Activated CD4-positive, alpha-beta T cell treated with anti-CD3 and anti-CD28 coated beads for 4 hours (primary cell): Measurements from ENCODE around the gene CHMP4B.

Source experiments
- DNase-seq, 2 donors: peaks; one replicate each; pipeline ENCODE4 v3.0.0-alpha.2; 2020

The CHMP4B gene

DNA sequence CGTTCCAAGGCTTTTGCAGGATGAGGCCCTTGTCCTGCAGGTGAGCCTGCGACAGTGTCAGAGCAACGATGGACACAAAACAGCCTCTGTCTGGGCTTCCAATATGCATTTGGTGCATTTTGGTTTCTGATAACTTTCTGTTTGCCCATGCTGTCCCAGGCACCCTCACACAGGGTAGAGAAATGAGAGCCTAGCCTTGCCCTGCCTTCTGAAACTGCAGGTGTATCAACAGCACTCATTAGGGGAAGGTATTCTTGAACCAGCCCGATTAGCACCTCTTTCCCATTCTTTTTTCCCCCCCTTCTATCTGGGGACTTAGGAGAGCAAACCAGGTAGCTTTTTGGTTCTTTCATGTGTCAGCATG lies 30.3 kb downstream of the CHMP4B start:
- DNase-seq: no peak

DNA sequence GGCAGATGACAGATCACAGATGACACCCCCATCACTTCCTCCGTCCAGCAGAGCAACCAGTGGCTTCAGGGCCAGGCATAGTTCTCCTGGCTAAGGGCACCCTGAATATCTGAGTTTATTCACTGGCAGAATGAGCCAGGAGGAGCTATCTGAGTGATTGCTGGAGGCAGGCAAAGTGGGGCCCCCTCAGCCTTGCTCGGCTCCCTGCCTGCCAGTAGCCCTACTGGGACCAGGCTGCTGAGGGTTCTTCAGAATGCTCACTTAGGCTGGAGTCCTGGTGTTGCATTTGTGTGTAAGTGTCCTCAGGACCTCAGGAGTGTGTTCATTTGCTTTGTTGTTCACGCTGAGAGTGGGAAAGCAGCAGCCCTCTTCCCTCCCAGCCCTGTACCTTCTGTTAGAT lies 31.2 kb downstream of the CHMP4B start:
- DNase-seq: no peak

DNA sequence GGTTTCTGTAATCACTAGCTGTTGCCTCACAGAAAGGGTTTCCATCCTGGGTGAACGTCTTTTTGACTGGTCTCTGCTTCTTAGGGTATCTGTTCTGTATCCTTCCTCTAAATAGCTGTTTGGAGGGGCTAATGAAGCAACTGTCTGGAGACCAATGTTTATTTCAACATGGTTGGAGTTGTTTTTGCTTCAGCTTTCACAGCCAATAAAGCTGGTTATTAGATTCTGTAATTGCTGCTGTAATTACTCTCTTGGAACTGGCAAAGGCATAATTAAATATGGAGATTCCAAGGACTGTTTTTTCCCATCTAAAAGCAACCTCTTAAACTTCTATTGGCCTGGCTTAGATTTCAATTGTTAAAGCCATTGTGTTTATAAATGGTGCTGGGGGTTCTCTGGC lies 31.9 kb downstream of the CHMP4B start:
- DNase-seq: no peak

DNA sequence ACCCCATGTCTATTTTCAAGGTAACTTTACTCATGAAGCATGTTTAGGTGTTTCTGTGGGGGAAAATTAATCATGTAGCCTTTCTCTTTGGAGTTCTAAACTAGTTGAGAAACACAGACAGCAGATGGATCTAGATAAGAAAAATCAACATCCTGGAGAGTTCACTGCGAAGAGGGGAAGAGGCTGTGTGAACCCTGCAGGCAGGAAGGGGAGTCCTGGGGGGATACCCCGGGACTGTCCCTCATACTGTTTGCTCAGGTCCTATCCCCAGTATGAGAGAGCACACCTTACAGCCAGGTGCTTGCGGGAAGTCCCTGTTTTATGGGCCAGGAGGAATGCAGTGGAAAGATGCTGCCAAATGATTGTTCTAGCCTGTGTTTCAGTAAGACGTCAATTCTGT lies 32.7 kb downstream of the CHMP4B start:
- no peak for DNase-seq

DNA sequence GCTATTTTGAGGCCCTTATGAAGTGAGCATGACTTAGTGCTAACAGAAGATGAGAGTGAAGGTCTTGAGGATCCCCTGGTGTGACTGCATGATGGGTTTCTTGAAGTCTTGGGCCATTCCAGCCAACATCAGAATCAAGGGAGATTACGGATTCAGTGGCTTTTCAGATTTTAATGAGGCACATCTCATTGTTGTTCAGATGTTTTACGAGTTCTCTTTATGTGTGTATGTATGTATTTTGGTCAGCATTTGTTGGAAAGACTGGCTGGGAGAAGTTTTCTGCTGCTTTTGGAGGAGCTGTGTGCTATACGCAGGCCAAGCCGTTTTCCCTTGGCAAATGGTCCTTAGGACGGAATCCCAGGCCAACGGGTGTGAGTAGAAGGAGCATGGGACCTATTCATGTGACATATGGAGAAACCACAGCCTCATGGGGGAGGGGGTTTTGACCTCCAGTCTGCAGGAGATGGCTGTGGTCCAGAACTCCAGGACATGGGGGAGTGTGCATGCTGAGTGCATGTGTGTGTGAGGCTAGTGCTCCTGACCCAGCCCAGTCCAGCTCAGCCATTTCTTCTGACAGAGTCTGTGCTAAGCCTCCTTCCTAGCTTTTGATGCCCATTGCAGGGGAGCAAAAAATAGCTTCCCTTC lies 35.3 kb downstream of the CHMP4B start:
- DNase-seq: no peak

DNA sequence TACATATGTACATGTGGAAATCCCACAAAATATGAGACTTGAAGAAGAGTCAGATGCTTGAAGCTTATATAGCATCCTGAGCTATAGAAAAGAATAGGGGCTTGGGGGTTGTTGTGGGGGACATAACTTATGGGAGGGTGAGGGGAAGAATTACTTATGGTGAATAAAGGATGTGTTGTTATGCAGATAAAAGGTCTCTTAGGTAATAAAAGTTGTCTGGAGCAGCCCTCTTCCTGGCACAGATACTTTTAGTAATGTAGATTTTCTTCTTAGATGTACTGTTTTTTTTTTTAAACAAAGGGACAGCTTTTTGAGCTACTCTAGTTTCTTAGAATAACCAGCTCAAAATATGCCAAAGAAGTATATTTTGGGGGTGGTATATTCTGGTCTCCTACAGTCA lies 35.9 kb downstream of the CHMP4B start:
- no peak for DNase-seq

DNA sequence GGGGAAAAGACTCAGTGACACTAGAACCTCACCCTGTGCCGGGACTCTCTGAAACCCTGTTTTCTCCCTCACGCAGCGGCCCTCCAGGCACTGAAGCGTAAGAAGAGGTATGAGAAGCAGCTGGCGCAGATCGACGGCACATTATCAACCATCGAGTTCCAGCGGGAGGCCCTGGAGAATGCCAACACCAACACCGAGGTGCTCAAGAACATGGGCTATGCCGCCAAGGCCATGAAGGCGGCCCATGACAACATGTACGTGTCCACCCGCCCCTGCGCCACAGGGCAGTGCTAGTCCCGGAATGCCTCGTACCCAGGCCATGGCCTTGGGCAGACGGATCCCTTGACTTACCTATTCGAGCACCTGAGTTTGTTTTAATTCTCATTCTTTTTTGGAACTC lies 37.2 kb downstream of the CHMP4B start:
- DNase-seq: no peak

DNA sequence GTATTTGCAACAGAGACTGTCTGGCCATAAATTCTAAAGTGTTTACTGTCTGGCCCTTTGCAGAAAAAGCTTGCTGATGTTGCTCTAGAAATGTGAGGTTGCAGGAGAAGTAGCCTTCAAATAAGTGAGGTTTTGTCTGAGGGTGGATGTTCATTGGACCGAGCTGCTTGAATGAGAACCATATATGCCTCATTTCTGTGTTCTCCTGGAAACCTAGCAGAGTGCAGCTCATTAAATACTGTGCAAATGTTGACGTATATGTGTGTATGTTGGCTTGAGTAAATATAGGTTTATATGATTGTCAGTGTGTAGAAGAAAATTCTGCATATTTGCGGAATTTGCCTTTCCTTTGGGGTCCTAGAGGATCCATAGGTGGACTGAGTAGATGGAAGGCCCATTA lies 39.0 kb downstream of the CHMP4B start:
- no peak for DNase-seq

DNA sequence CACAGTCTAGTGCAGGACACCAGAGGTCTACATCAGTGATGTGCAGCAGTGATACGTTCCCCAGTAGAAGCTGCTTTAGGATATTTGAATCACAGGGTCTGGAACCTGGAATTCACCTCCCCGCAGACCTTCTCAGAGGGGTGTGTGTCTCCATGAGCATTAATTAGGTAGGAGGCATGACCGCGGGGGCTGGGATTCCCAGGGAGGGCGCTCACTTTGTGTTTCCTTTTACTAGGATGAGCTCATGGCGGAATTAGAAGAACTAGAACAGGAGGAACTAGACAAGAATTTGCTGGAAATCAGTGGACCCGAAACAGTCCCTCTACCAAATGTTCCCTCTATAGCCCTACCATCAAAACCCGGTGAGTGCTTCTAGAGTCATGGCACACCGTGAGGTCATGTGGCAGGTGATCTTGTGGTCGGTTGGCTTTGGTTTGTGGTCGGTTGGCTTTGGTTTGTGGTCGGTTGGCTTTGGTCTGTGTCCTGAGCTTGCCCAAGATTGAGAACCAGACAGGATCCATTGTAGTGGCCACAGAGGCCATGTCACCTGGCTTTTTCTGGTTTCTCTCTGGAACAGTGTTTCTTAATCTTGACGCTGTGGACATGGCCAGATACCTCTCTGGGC lies 40.8 kb downstream of the CHMP4B start:
- no peak for DNase-seq

DNA sequence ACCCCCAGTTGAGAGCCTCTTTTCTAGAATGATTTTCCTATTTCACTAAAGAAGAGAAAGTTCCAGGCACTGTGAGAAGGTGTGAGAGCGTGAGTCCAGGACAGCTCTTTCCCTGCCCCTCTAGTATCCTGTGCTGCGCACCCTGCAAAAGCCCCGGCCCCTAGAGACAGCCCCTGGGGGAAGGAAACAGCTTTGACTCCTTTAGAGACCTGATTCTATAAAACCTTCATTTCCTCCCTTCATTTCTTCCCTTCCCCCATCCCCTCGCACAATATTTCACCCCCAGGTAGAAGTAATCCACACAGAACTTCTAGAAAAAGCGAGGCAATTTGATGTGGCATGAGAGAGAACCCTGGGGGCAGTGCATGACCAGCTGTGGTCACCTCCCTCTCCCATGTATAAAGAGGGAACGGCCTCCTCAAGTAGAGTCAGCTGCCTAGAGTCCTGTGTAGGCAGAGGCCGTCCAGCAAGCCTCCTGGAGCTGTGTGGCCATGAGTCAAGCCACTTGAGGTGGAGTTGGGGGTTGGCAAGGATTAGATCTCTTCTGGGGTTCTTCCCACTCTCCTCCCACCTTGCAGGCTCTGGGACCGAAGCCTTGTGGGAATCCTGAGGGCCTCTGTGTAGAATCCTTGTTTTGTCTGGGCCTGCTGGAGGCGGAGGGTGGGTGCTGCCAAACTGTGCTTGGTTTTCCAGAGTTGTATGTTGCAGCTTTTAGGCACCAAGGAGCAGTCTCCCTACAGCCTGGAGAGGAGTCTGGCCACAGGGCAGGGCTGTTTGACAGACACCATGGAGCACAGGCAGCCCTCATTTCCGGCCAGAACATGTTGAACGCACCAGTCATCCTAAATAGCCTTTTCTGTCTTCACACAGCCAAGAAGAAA lies 41.7 kb downstream of the CHMP4B start:
- DNase-seq: no peak

DNA sequence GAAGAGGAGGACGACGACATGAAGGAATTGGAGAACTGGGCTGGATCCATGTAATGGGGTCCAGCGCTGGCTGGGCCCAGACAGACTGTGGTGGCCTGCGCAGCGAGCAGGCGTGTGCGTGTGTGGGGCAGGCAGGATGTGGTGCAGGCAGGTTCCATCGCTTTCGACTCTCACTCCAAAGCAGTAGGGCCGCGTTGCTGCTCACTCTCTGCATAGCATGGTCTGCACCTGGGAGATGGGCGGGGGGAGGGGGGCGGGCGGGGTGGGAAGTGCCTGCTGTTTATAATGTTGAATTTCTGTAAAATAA lies 42.3 kb downstream of the CHMP4B start:
- DNase-seq: no peak

DNA sequence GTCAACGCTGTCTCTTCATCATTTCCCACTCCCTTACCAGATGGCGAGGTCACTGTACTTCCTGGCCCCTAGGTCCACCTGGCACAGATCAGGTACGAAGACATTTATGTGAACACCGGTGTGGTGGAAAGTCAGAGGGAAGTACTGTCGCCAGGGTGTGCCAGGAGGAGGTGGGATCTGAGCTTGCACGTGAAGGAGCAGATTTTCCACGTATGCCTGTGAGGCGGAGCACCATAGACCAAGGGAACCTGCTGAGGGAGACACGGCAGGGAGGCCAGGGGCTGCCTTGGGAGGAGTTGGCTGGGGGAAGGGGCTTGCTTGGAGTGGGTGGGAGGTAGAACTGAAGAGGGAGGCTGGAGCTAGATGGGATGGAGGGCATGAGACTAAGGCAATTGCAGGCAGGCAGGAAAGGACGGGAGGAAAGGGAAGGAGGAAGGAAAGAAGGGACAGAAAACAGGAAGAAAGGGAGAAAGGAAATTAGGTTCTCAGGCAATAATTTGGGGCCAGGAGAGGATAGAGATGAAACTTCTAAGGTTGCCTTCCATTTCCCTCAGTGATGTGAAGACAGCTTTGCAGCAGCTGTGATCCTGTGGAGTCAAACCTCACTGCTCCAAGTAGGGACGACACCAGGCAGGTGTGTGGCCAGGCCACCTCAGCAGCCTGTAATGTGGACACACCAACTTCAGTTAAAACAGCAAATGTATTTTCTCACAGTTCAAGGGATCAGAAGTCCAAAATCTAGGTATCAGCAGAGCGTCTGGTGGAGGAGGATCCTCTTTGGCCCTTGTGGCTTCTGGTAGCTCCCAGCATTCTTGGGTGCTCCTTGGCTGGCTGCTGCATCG lies 46.8 kb downstream of the CHMP4B start:
- no peak for DNase-seq

DNA sequence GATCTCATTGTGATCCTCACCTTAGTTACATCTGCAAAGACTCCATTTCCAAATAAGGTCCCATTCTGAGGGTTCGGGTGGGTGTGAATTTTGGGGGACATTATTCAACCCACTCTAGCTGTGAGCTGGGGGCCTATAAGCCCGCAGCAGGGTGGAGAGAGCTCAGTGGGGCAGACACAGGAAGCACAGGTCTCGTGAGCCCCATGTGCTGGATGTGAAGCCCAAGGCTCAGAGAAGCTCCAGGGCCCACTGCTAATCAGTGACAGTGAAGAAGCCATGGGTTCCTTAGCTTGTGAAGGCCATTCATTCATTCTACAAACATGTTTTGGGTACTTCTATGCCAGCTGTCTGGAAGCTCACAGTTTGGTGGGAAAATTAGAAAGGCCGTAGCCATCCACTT lies 47.5 kb downstream of the CHMP4B start:
- DNase-seq: no peak

DNA sequence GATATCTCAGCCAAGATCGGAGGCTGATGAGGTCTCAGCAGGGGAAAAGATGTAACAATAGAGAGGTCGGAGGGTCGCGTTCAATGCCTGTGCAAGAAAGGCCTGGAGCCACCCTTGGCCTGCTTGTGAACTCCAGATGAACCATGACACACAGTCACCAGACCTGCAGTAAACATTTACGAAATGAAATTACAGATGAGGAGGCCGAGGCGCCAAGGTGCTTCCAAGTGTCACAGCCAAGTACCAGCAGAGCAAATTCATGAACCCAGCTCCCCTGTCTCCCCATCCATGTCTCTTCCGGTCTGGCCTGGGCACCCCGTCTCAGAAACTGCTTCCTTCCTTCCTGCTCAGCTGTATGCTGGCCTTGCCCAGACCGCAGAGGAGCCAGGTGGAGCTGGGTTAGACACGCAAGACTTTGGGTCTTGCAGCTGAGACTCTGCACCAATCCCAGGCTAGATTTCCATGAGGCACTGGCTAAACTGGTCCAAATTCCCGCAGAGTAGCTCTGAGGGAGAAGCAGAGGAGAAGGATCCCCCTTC lies 48.1 kb downstream of the CHMP4B start:
- DNase-seq: no peak

DNA sequence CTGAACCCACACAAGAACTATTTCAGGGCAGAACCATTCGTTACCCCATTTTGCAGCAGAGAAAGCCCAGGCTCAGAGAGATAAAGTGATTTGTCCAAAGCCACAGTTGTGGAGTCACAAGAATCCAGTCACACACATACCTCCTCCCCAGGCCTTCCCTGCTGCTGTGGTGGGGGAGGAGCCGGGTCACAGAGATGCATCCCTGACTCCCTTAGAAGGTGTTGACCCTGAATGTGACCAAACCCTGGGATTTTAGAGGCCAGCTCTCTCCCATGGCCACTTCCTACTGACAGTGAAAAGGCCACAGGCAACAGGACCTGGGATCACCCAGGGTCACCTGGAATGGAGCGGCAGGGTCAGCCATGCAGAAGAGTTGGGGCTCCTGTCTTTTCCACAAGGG lies 48.6 kb downstream of the CHMP4B start:
- DNase-seq: no peak

DNA sequence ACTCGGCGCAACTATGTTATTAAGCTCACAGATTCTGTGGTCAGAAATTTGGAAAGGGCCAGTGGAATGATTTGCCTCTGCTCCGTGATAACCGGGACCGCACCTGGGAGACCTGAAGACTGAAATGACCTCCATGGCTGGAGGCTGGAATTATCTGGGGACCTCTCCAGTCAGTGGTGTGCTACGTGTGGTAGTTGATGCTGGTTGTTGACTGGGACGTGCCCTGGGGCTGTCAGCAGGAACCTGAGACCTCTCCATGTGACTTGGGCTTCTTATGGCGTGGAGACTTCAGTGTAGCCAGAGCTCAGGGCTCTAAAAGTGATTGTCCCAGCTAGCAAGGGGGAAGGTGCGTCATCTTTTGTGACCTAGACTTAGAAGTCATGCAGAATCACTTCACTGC lies 50.3 kb downstream of the CHMP4B start:
- DNase-seq: no peak

DNA sequence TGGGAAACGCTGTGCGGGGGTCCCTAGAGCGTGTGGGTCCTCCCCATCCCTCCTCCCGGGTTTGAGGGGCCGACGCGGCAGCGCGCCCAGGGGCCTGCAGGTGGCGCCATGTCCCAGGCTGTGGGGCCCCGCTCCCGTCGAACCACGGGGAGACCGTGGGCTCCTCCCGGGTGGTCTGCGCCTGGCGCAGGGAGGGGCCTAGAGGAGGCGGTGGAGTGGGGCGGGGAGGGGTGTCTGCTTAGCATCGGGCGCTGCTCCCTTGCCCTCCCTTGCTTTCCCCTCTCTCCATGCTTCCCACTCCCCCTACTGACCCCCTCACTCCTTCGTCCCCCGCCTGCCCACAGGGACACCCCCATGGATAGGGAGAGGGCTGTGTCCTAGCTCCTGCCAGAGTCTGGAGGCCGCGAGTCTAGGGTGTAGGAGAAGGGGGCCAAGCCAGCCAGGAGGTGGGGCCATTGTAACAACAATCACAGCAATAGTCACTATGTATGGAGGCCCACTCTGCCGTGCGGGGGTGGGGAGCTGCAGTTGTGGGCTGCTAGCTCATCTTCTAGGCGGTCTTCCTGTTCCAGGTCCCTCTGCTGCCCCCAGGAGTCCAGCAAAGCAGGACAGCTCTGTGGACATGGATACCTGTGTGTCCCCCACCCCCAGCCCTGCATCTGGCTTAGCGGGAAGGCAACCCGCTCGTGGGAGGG lies 51.7 kb downstream of the CHMP4B start:
- DNase-seq: peak; percentile 13 to 31

DNA sequence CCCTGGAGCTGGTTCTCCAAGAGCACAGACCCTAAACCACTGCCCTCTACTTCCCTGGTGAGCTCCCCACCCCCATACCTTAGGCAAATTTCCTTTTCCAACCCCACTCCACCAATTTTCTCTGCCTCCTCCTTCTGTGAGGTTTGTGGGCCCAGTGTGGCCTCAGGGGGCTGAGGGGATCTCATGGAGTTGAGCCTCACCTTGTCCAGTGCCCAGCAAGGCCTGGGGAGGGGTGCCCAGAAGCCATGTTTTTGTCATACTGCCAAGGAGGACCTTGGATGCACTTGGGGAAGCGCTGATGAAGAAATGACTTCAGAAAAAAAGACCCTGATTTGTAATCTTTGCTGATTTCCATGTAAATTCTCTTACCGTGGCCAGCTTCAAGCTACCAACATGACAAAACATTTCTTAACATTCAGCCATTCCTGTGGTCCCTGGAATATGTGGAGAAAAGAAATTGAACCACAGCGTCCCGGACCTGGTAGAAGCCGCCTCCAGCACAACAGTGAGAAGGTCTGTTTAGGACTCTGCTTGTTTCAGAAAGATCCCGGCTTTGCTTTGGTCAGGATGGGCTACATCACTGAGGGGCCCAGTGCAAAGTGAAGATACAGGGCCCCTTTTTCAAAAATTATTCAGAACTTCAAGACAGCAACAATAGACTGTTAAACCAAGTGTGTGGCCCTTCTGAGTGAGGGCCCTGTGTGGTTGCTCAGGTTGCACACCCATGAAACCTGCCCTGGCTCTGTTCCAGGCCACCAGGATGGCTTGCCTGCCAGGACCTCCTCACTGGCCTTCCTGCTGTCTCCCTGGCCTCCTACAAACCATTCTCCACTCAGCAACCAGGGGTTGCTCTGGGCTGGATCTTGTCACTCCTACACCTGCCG lies 52.5 kb downstream of the CHMP4B start:
- DNase-seq: no peak

DNA sequence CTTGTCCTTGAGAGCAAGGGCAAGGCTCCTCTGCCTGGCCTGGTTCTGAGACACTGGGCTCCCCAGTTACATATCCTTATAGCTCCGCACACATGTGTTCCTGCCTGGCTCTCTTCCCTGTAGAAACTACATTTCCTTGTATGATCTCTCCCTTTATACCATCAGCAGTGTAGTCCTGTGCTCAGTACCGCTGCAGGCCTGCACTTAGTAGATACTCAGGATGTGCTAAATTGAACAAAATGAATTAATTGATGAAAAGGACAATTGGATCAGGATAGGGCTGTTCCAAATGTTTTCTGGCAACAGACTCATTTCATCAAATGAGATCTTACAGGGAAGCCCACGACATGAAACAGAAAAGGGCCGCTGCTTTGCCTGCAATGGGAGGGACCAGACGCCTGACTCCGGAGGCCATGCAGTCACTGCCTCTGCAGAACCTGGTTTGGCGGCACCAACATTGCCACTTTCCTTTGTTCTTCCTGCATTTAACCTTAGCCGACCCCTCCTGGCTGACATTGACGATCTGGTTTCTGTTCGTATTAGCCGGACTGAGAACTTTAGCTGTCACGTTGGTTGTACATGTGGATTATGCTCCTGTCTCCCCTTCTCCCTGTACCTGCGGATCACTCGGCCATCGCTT lies 53.3 kb downstream of the CHMP4B start:
- no peak for DNase-seq

DNA sequence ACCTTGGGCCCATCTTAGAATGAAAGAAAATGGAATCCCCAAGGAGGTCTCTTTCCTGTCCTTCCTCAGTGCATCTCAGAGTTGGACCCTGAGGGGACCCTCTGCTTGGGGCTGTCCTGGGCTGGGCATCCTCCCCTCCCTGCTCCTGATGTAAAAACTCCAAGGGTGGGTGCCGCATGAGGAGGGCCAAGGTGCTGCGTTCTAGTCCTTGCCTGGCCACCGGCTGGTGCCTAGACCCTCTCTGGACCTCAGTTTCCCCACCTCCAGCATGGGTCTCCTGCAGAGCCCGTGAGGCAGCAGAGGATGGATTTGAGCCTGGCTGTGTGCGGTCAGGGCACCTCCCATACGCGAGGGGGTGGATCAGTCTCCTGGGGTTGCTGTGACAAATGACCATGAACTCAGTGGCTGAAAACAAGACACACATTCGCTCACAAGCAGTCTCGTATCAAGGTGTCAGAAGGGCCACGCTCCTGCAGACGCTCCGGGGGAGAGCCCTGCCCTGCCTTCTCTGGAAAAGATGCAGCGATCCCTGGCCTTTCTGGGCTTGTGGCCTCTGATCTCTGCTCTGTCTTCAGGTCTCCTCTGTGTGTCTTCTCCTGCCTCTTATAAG lies 54.7 kb downstream of the CHMP4B start:
- DNase-seq: no peak
